GM19467 (cell line): ENCODE results near the gene MYLK3.
"Not testable (repeated sequence)": the region's sequence is repeated elsewhere in the genome, so short reads cannot be mapped to it uniquely, and the experiment has no call there.

Experiments used
- ATAC-seq: cut with Tn5 transposase; IDR thresholded peaks from one replicate; pipeline ENCODE4 v1.9.1; 2021; ENCODE audit warnings: mild to moderate bottlenecking, moderate library complexity; ENCODE audit not compliant: unreplicated experiment

MYLK3 gene

DNA sequence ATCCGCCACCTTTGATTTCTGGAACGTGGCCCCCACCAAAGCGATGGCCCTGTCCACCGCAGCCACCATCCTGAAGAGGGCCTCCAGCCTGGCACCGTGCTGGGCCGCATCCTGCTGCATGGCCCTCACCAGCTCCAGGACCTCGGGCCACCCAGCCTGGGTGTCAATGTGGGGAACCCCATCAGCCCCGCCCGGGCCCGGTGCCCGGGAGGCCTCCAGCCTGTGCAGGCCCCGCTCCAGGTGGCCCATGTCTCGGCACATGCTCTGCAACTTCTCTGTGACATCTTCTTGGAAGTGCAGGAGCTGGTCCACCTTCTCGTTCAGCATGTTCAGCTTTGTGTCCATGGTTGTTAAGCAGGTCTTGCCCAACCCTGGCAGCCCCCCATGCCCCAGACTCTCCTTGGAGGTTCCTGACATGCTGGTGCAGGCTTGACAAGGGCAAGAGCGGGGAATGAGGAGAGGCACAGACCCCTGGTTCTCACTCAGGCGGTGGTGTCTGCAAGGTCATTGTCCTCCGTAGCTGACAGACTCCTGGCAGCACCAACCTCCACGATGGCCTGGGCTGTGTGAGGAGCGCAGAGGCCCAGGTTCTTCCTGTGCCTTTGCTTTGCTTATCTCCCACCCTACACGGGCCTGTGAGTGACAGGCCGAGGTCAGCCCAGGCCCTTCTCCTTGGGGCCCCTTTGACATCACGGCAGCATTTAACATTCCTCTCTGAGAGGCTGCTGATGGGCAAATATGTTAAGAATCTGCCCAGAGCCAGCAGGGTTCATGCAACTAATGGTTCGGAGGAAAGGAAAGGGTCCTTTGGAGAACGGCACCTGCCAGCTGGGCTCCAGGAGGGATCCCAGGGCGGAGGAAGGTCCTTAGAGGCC is at the start of gene MYLK3:
Gene MYLK3 (minus strand): TSS at position 568 of the 875 bp plus-strand sequence. CDS start 151 bp downstream, at position 417.
- no peak for ATAC-seq

DNA sequence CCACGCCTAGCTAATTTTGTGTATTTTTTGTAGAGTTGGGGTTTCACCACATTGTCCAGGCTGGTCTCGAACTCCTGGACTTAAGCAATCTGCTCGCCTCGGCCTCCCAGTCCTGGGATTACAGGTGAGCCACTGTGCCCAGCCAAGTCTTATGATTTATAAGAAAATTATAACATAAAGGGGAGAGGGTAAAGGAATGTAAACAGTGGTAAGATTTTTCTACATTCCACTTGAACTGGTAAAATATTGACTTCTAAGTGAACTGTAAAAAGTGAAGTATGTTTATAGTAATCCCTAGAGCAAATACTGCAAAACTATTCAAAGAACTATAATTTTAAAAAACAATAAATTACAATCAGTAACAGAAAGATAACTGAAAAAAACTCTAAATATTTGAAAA is 49.4 kb upstream of the MYLK3 start:
- ATAC-seq: no peak

DNA sequence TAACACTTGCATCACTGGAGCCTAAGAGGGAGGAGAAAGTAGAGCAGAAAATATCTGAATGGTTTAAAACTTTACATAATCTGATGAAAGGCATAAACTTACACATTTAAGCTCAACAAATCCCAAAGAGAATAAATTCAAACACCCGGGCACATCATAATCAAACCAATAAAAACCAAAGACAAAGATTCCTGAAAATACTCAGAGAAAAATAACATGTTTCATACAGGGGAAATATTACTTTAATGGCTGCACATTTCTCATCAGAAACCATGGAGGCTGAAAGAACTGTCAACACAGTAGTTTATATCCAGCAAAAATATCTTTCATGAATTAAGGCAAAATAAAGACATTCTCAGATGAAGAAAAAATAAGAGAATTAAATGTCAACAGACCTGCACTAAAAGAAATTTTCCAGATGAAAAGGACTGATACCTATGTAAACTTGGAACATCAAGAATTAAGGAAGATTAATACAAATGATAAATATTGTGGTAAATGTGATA is 48.7 kb upstream of the MYLK3 start:
- no peak for ATAC-seq

GRCh38 chr16:46793841-46794240 is 45.7 kb upstream of the MYLK3 start:
- no peak for ATAC-seq

DNA sequence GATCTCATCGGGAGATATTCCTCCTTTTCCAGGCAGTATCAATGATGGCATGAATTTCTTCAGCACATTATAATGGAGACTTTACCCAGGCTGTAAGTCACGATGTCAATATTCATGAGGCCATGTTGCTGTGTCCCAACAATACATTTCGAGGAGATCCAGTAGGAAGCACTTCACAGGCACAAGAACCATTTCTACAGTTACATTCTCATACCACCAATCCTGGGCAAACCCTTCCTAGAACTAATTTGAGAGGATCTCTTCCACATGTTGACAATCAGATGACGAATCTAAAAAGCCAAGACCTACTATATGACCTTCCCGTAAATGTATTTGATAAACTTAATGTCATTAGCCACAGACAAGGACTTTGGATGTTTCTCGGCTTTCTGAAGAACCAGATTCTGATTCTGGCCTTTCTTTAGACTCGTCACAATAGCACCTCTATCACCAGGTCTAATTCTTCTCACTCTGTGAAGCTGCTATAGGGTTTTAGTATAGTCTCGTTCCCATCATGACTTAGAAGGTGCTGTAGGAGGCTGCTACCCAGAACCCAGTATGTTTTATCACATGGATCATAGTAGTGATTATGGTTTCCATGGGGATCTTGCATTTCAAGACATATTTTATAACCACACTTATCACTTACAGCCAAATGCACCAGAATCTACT is 42.6 kb upstream of the MYLK3 start:
- ATAC-seq: no peak

GRCh38 chr16:46789499-46790414 is 41.6 kb upstream of the MYLK3 start:
- peak; percentile 85 for ATAC-seq

DNA sequence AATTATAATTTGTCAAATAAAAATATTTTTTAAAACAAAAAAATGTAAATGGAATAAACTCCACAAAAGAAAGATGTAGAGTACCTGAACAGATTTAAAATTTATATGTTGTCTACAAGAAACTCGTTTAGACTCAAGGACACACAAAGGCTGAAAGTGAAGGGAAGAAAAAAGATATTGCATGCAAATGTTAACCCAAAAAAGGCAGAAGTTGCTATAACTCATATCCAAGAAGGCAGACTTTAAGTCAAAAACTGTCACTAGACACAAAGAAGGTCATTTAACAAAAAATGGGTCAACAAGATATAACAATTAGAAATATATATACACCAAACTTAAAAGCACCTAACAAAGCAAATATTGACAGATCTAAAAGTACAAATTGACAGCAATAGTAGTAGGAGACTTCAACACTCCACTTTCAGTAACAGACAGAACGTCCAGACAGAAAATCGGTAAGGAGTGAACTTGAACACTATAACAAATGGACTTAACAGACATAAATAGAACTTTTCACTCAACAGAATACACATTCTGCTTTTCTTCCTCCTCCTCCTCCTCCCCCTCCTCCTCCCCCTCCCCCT is 40.8 kb upstream of the MYLK3 start:
- ATAC-seq: no peak

DNA sequence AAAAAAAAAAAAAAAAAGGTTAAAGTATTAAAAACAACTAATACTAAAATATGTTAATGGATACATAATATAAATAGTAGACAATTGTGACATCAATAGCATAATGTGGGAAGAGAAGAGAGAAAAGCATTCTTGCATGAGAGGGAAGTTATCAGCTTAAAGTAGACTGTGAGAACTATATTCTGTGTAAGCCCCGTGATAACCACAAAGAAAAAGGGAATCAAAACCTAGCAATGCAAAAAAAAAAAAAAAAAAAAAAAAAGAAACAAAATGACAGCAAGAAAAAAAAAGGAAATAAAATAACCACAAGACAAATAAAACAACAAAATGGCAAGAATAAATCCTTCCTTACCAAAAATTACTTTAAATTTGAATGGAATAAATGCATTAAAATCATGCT is 39.8 kb upstream of the MYLK3 start:
- ATAC-seq: no peak

DNA sequence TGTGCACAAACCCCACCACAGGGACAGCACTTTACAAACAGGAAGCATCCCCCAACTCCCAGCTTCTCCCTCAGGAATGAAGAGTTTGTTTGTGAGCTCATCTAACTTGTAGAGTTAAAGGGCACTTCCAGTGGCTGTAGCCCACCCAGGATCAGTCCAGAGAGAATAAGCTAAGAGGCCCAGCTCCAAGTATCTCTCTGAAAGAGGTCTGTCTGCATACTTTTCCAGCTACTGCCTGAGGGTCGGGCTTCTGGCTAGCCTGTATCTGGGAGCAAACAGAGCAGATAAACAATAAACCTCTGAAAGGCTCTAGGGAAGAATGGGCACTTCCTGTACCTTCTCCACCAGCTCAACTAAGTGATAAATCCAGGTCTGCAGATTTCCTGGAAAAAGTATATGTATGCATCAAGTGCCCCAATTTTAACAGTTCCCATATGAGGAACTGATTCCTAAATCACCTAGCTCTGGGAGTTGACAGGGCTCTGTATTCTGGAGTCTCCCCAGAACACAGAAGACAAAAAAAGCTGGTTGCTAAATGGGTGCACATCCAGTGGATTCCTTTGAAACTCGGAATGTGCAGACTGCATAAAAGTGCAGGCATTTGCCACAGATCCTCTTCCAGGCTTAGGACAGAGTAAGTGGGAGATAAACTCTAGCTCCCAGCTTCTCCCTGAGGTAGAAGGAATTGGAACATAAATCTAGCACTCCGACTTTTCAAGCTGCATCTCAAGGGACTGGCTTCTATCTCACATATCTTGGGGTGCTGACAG is 37.1 kb upstream of the MYLK3 start:
- ATAC-seq: no peak

- ATAC-seq: not testable (repeated sequence)
Observed at GRCh38 chr16:46784569-46784968, 36.4 kb upstream of the MYLK3 start.

GRCh38 chr16:46783800-46784199 is 35.7 kb upstream of the MYLK3 start:
- no peak for ATAC-seq

- ATAC-seq: no peak
Observed at GRCh38 chr16:46782320-46782719, 34.2 kb upstream of the MYLK3 start.

DNA sequence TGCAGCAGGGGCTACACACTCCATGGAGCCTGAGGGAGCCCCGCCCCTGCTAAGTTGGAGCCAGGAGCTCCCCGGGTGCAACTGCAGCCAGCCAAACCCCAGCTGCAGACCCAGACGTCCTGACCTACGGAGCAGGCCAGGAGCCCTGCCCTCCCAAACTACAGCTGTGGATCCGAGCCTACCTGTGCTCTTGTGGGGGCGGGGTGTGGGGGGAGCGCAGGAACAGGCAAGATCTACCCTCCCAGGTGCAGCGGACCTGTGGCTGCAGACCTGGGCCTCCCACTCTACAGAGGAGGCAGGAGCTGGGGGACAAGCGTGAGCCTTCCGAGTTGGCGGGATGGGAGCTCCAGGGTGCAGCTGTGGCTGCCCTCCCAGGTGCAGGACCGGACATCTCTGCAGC is 29.7 kb upstream of the MYLK3 start:
- no peak for ATAC-seq

DNA sequence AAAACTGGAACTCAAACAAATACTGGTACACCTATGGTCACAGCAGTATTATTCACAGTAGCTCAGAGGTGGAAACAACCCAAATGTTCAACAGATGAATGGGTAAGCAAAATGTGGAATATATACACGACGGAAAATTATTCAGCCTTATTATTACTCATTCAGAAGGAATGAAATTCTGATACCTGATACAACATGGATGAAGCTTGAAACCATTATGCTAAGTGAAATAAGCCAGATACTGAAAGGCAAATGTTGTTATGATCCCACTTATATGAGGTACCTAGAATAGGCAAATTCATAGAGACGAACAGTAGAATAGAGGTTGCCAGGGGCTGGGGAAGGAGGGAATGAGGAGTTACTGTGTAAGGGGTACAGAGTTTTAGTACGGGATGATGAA is 27.1 kb upstream of the MYLK3 start:
- no peak for ATAC-seq

GRCh38 chr16:46774743-46775177 is 26.6 kb upstream of the MYLK3 start:
- ATAC-seq: no peak

- no peak for ATAC-seq
Observed at GRCh38 chr16:46772463-46772862, 24.3 kb upstream of the MYLK3 start.

- ATAC-seq: no peak
Observed at GRCh38 chr16:46768809-46769208, 20.7 kb upstream of the MYLK3 start.

DNA sequence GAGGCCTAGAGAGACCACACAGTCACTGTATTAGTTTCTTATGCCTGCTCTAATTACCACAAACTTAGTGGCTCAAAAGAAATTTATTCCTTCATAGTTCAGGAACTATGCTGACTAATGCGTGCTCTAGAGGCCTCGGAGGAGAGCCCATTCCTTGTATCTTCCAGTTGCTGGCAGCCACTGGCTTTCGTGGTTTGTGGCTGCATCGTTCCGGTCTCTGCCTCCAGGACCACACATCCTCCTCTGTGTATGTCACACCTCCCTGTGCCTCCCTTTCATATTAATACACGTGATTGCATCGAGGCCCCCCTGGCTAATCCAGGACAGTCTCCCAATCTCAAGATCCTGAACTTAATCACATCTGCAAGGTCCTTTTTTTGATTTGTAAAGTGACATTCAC is 16.9 kb upstream of the MYLK3 start:
- ATAC-seq: no peak

DNA sequence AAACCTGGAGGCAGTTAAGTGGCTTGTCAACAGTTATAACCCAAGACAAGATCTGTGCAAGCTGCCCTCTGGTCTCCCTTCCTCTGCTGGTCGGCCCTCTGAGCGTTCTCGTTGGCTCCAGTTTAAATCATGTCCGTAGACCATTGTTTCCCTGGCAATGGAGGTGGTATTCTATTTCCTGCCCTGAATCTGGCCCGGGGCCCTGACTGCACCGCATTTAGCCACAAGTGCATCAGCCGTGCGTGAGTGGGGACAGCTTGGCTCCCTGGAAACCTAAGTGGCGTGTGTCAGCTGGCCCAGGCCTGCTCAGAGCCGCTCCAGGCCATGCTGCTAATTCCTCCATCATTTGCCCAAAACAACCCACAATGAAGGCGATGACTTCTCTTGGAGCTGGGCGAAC is 15.0 kb upstream of the MYLK3 start:
- no peak for ATAC-seq

DNA sequence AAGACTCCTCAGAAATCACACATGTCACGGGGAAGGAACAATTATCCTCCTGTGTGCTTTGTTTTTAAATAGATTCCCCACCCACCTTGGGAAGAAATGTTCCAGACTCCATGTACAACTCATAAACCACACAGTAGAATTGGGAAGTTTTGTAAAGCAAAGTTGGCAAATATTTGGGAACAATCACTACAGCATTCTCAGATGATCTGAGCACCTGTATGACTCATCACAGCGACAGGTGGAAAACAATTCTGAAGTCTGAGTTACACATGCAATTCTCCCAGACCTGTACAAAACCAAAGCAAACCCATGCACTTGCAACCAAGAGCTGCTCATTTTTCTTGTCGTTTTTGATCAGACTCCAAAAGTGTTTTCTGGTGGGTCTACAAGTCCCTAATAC is 14.4 kb upstream of the MYLK3 start:
- no peak for ATAC-seq
